ENCODE data around the gene CCDC18. TPM values are rescaled to one million over a fixed set of nuclear protein-coding genes. Genes with fewer than 3 reads are reported as not detected.

CCDC18 gene
- total and polyA plus RNA-seq, 2 experiments from 2014 or later = 16.3 to 47.9 TPM

DNA sequence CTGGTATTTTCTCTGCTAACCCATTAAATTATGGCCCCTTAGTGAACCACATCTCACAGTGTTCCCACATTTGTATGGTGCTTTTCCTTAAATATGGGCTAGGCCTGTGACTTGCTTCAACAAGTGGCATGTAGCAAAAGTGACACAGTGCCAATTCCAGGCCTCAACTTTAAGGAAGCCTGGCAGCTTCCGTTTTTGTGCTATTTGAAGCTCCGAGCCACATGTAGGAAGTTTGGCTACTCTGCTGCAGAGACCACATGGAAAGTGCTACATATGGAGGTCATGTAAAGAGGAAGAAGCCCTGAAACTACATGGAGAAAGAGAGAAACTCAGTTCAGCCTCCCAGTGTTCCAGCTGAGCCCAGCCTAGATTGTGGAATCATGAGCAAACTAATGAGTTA lies 136.7 kb downstream of the CCDC18 start:
- peaks cover 17% of the 10 kb centered on the region; the same call in 2 of the 3 replicates for H3K9me3 Mint-ChIP-seq
- Histone ChIP-seq H3K4me1 (ENCODE audit: insufficient read depth) (no peaks in the 10 kb centered on the region), H2AFZ (no peak overlapping the region), H3K9me2 (ENCODE audit: insufficient read depth) (no peaks in the 10 kb centered on the region), H3K79me2 (replicated peaks; ENCODE audit: insufficient read depth) (no peaks in the 10 kb centered on the region), H3K4me2 (no peak overlapping the region), H3K36me3 (ENCODE audit: insufficient read depth) (peaks cover 3% of the 10 kb centered on the region; the same call in 1 of the 2 replicates), H3K4me3 (no peak overlapping the region), H3K27me3 (ENCODE audit: insufficient read depth) (no peaks in the 10 kb centered on the region), H3K27ac (ENCODE audit: low read depth) (no peak overlapping the region), H3F3A (replicated peaks; ENCODE audit: low read depth) (no peaks in the 10 kb centered on the region), H4K20me1 (replicated peaks; ENCODE audit: insufficient read depth) (no peaks in the 10 kb centered on the region)
- H3K36me3 Mint-ChIP-seq (ENCODE audit: low read depth) = peaks cover 4% of the 10 kb centered on the region; the same call in 2 of the 3 replicates
- no peak overlapping the region for H3K27ac Mint-ChIP-seq
- no peak for ATAC-seq
- DNase-seq (ENCODE audit: low spot score) = no peak
- no peak overlapping the region for H3K4me3 Mint-ChIP-seq
- H3K27me3 Mint-ChIP-seq (ENCODE audit: insufficient read depth, low read depth, poor library complexity) = peaks cover 2% of the 10 kb centered on the region
- no peaks in the 10 kb centered on the region for H3K4me1 Mint-ChIP-seq
- no peak for TF ChIP-seq CREB1 (CRISPR knock-in tag; IDR thresholded peaks at IDR 0.05; ENCODE audit: low read depth)
- TF ChIP-seq, protein P1, sequence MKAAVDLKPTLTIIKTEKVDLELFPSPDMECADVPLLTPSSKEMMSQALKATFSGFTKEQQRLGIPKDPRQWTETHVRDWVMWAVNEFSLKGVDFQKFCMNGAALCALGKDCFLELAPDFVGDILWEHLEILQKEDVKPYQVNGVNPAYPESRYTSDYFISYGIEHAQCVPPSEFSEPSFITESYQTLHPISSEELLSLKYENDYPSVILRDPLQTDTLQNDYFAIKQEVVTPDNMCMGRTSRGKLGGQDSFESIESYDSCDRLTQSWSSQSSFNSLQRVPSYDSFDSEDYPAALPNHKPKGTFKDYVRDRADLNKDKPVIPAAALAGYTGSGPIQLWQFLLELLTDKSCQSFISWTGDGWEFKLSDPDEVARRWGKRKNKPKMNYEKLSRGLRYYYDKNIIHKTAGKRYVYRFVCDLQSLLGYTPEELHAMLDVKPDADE (IDR thresholded peaks at IDR 0.05) = no peak
- TF ChIP-seq, protein P2, sequence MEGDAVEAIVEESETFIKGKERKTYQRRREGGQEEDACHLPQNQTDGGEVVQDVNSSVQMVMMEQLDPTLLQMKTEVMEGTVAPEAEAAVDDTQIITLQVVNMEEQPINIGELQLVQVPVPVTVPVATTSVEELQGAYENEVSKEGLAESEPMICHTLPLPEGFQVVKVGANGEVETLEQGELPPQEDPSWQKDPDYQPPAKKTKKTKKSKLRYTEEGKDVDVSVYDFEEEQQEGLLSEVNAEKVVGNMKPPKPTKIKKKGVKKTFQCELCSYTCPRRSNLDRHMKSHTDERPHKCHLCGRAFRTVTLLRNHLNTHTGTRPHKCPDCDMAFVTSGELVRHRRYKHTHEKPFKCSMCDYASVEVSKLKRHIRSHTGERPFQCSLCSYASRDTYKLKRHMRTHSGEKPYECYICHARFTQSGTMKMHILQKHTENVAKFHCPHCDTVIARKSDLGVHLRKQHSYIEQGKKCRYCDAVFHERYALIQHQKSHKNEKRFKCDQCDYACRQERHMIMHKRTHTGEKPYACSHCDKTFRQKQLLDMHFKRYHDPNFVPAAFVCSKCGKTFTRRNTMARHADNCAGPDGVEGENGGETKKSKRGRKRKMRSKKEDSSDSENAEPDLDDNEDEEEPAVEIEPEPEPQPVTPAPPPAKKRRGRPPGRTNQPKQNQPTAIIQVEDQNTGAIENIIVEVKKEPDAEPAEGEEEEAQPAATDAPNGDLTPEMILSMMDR (conservative IDR thresholded peaks at IDR 0.05; ENCODE audit: low read depth in 2 of 2) = no peak
- no peak for TF ChIP-seq NANOG (IDR thresholded peaks at IDR 0.05; ENCODE audit: borderline replicate concordance)
- no peak for TF ChIP-seq JUNB (IDR thresholded peaks at IDR 0.05; ENCODE audit: unreplicated experiment)

DNA sequence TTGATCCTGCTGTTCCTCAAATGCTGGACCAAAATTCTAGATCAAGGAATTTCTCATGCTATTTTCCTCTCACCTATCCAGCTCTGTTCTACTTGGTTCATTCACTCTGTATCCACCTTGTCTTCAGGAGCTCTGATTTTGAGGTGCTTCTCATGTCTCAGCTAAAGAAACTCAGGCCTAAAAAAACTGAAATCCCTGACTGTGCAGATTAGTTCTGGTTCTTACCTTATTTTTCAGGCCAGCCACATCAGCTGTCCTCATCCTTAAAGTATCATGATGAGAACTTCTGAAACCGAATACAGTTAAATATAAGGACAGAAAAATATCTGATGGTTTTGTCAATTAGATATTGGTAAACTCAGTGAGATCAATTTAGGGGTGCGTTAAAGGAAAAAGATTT lies 137.4 kb downstream of the CCDC18 start:
- Histone ChIP-seq H3K79me2 (replicated peaks; ENCODE audit: insufficient read depth) (no peaks in the 10 kb centered on the region), H3K9me2 (ENCODE audit: insufficient read depth) (no peaks in the 10 kb centered on the region), H3K4me1 (ENCODE audit: insufficient read depth) (no peaks in the 10 kb centered on the region), H3F3A (replicated peaks; ENCODE audit: low read depth) (no peaks in the 10 kb centered on the region), H3K4me2 (no peak overlapping the region), H4K20me1 (replicated peaks; ENCODE audit: insufficient read depth) (no peaks in the 10 kb centered on the region), H3K36me3 (ENCODE audit: insufficient read depth) (peaks cover 3% of the 10 kb centered on the region; the same call in 1 of the 2 replicates), H3K27me3 (ENCODE audit: insufficient read depth) (no peaks in the 10 kb centered on the region), H2AFZ (no peak overlapping the region), H3K4me3 (no peak overlapping the region), H3K27ac (ENCODE audit: low read depth) (no peak overlapping the region)
- DNase-seq (ENCODE audit: low spot score) = no peak
- peaks cover 2% of the 10 kb centered on the region for H3K27me3 Mint-ChIP-seq (ENCODE audit: insufficient read depth, low read depth, poor library complexity)
- no peaks in the 10 kb centered on the region for H3K4me1 Mint-ChIP-seq
- peaks cover 17% of the 10 kb centered on the region; the same call in 2 of the 3 replicates for H3K9me3 Mint-ChIP-seq
- no peak for ATAC-seq
- H3K4me3 Mint-ChIP-seq = no peak overlapping the region
- no peak overlapping the region for H3K27ac Mint-ChIP-seq
- H3K36me3 Mint-ChIP-seq (ENCODE audit: low read depth) = peaks cover 4% of the 10 kb centered on the region; the same call in 2 of the 3 replicates
- no peak for TF ChIP-seq ZNF114 (CRISPR knock-in tag; IDR thresholded peaks at IDR 0.05)
- TF ChIP-seq CREB1 (CRISPR knock-in tag; IDR thresholded peaks at IDR 0.05; ENCODE audit: low read depth) = no peak
- TF ChIP-seq, protein P1 (IDR thresholded peaks at IDR 0.05) = no peak
- TF ChIP-seq STAT1 (IDR thresholded peaks at IDR 0.05; ENCODE audit: unreplicated experiment) = no peak
- no peak for TF ChIP-seq POLR2AphosphoS5 (IDR thresholded peaks at IDR 0.05; ENCODE audit: low read depth)
- no peak for TF ChIP-seq EZH2 (IDR thresholded peaks at IDR 0.05; ENCODE audit: low read depth, unreplicated experiment)
- no peak for TF ChIP-seq REST (IDR thresholded peaks at IDR 0.05; ENCODE audit: unreplicated experiment)
- TF ChIP-seq JUNB (IDR thresholded peaks at IDR 0.05; ENCODE audit: unreplicated experiment) = no peak
- TF ChIP-seq, protein P2 (conservative IDR thresholded peaks at IDR 0.05; ENCODE audit: low read depth in 2 of 2) = no peak
- TF ChIP-seq NANOG (IDR thresholded peaks at IDR 0.05; ENCODE audit: borderline replicate concordance) = no peak
- TF ChIP-seq EZH2phosphoT487 (IDR thresholded peaks at IDR 0.05; ENCODE audit: unreplicated experiment) = no peak
